HG03342 (cell line): Measurements from ENCODE around the gene SULT1B1.

Experiments used
- ATAC-seq: cut with Tn5 transposase; IDR thresholded peaks from one replicate; pipeline ENCODE4 v1.9.1; 2021; ENCODE audit warnings: mild to moderate bottlenecking, moderate library complexity; ENCODE audit not compliant: unreplicated experiment

Gene SULT1B1

DNA sequence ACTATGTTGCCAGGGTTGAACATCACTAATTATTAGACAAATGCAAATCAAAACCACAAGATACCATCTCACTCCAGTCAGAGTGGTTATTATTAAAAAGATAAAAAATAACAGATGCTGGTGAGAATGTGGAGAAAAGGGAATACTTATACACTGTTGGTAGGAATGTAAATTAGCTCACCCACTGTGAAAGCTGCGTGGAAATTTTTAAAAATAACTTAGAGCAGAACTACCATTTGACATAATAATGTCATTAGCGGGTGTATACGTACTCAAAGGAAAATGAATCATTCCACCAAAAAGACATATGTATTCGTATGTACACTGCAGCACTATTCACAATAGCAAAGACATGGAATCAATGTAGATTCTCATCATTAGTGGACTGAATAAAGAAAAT is 58.7 kb downstream of the SULT1B1 start:
- ATAC-seq, result no peak

DNA sequence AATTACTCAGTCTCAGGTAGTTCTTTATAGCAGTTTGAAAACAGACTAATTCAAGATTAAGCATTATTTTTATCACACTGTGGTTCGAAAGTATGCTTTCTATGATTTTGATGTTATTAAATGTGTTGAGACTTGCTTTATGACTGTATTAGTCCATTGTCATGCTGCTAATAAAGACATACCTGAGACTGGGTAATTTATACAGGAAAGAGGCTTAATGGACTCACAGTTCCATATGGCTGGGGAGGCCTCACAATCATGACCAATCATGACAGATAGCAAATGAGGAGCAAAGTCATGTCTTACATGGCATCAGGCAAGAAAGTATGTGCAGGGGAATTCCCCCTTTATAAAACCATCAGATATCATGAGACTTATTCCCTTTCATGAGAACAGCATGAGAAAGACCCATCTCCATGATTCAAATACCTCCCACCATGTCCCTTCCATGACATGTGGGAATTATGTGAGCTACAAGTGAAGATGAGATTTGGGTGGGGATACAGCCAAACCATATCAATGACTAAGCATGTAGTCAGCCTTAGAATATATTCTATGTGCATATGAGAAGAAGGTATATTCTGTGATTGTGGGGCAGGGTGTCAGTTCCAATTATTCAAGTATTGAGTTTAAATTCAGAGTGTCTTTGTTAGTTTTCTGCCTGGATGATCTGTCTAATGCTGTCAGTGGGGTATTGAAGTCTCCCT is 62.7 kb downstream of the SULT1B1 start:
- no peak for ATAC-seq

DNA sequence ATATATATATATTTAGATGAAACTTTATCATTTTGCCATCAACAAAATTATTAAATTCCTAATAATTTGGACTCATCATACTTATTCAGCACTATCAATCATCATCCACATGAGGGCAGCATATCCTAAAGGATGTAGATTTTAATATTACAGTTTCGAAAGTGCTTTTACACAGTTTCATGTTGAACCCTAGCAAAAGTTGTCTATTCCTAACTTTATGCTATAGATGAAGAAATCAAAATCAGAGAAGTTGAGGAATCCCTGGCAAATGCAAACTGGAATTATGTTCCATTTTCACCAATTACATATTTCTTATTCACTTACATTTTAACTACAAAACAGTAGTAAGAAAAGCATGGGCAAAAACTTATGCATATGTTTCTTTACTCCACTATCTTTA is 70.8 kb downstream of the SULT1B1 start:
- ATAC-seq, result peak; percentile 74

DNA sequence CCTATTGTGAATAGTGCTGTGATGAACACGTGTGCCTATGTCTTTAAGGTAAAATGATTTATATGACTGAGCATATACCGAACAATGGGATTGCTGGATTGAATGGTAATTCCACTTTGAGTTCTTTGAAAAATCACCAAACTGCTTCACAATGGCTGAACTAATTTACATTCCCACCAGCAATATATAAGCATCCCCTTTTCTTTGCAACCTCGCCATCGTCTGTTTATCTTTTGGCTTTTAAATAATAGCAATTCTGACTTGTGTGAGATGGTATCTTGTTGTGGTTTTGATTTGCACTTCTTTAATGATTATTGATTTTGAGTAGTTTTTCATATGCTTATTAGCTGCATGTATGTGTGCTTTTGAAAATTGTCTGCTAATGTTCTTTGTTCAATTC is 75.6 kb downstream of the SULT1B1 start:
- no peak for ATAC-seq
